HG03342 (cell line): Measurements from ENCODE around the gene DOCK8.
"Not testable (repeated sequence)": the region's sequence is repeated elsewhere in the genome, so short reads cannot be mapped to it uniquely, and the experiment has no call there.

ENCODE experiments used
- ATAC-seq: cut with Tn5 transposase; IDR thresholded peaks from one replicate; pipeline ENCODE4 v1.9.1; 2021; ENCODE audit warnings: mild to moderate bottlenecking, moderate library complexity; ENCODE audit not compliant: unreplicated experiment

DOCK8 gene

GRCh38 chr9:224582-225520 lies 10.2 kb downstream of the DOCK8 start:
- ATAC-seq, result no peak

DNA sequence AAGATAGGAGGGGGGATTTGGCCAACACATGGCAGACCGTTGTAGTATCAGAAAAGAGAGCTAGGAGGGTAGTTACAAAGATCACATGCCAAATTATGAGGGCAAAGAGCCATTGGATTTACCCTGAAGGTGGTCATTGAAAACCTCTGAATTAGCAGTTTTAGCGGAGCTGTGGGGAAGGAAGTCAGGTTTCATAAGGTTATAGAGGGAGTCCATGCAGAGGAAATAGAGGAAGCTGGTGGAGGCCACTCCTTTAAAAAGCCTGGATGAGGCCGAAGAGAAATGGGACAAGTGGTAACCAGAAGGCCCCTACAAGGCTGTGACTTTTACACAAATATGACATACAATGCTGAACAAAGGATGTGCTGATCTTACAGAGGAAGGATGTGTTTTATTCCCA lies 13.2 kb downstream of the DOCK8 start:
- ATAC-seq, result no peak

DNA sequence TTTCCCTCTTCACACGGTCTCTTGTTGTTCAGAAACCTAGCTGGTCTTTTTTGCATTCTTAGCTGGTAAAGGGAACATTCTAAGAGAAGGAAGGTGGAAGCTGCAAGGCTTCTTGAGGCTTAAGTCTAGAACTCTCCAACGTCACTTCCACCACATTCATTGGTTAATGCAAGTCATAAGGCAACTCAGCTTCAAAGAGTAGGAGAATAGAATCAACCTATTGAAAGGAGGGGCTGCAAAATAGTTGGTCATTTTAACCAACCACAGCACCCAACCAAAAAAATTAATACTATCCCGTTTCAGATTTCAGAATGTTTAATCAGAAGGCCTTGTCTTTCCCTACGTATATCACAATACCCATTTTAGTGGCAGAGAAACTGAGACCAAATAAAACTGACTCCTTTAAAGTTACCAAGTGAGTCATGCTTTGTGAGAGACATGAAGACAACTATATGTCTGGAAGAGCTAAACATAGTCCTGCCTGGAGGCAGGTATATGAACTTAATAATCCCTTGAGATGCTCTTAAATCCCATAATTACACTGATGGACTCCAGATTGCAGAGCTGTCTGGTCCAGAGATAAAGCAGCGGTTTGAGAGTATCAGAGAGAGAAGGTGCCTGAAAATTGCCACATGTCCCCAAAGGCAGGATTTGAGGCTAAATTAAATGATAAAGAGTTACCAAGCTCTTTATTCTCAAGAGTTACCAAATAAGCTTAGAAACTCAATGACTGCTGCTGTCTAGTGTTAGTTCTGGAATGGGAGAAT lies 14.4 kb downstream of the DOCK8 start:
- ATAC-seq, result no peak

DNA sequence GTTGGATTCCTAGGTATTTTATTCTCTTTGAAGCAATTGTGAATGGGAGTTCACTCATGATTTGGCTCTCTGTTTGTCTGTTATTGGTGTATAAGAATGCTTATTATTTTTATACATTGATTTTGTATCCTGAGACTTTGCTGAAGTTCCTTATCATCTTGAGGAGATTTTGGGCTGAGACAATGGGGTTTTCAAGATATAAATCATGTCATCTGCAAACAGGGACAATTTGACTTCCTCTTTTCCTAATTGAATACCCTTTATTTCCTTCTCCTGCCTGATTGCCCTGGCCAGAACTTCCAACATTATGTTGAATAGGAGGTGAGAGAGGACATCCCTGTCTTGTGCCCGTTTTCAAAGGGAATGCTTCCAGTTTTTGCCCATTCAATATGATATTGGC lies 17.0 kb downstream of the DOCK8 start:
- not testable (repeated sequence) for ATAC-seq

GRCh38 chr9:233708-234107 lies 19.0 kb downstream of the DOCK8 start:
- ATAC-seq, result not testable (repeated sequence)

GRCh38 chr9:237141-237857 lies 22.6 kb downstream of the DOCK8 start:
- no peak for ATAC-seq

GRCh38 chr9:237858-238345 lies 23.2 kb downstream of the DOCK8 start:
- ATAC-seq, result no peak

DNA sequence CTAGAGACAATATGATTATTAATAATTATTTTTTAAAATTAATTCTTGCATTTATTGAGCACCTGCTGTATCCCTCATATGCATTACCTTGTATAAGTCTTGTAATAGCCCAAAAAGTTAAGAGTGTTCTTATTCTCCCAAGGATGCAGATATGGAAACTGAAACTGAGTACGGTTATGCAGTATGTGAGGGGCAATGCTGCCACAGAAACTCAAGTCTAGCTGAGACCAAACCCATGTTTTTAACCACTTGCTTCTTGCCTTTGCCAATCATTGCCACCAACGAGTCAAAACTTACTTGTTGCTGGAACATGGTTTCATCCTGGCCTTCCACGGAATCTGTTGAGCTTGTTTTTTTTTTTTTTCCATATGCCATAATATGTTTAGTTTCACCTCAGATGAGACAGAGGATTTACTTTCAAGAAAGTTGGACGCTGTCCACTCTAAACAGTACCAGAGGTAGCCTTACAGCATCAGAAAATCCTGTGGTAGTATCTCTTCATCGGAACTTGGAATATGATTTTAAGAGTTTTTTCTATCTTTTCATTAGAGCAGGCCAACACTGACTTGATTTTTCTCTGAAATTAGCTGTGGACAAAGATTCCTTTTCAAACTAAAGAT lies 27.9 kb downstream of the DOCK8 start:
- ATAC-seq, result no peak

DNA sequence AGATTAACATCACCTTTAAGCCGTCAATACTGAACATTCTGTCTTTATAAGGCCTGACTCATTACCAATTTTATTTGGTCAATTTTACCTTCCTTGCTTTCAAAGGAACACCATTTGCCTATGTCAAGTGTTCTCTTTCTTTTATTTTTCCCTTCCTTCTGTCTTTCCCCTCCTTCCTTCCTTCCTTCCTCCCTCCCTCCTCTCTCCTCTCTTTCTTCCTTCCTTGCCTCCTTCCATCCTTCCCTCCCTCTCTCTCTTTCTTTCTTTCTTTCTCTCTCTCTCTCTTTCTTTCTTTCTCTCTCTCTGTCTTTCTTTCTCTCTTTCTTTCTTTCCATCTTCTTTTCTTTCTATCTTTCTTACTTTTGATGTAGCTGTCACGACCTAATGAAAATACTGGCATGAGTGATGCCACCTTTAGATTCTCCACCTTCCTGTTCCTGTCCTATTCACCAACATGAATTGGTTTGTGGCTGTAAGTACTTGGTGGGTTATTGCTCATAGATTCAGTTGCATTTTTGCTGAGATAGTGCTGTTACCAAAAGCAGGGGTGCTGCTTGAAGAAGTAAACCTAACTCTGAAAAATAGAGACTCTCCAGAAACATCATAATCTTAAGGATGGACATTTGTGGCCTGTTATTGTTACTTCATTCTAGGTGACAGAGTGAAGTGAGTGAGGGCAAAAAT lies 33.8 kb downstream of the DOCK8 start:
- ATAC-seq, result no peak

GRCh38 chr9:249025-249424 lies 34.4 kb downstream of the DOCK8 start:
- ATAC-seq, result no peak

- no peak for ATAC-seq
Observed at GRCh38 chr9:250039-250438, 35.4 kb downstream of the DOCK8 start.

- ATAC-seq, result no peak
Observed at GRCh38 chr9:250625-251024, 36.0 kb downstream of the DOCK8 start.

- no peak for ATAC-seq
Observed at GRCh38 chr9:251398-251797, 36.7 kb downstream of the DOCK8 start.

GRCh38 chr9:253539-253938 lies 38.9 kb downstream of the DOCK8 start:
- no peak for ATAC-seq

DNA sequence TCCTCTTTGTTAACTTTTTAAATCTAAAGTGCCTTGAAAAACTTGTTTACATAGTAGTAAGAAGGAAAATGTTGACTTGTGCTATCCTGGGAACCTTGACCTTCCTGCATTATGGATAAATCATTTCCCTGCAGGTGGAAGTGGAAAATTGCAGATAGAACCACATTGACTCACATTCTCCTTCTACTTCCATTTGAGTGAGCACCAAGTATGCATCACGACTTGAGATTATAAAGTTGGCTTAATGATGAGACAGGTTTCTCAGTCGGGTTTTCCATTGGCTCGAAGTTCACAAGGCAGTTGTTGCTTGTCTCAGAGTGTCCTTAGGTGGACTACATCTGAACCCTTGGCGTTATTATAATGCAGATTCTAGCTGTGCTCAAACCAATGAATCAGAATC lies 39.9 kb downstream of the DOCK8 start:
- ATAC-seq, result no peak

DNA sequence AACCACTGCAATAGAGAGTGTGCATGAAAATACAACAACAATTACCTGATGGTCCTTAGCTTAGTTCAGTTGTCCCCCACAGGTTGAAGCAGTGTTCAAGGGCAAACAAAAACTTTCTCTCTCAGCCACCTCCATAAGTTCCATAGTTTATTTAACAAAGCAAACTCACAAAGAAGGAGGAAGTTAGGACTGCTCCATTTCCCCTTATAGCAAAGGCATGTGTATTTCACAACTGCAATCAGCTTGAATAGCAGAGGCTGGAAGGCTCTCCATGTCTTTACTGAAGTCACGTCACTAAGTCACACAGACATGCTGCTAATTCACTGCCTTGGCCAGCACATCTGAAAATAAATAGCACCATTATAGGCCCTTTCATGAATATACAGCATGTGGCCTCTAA lies 43.3 kb downstream of the DOCK8 start:
- ATAC-seq, result no peak

DNA sequence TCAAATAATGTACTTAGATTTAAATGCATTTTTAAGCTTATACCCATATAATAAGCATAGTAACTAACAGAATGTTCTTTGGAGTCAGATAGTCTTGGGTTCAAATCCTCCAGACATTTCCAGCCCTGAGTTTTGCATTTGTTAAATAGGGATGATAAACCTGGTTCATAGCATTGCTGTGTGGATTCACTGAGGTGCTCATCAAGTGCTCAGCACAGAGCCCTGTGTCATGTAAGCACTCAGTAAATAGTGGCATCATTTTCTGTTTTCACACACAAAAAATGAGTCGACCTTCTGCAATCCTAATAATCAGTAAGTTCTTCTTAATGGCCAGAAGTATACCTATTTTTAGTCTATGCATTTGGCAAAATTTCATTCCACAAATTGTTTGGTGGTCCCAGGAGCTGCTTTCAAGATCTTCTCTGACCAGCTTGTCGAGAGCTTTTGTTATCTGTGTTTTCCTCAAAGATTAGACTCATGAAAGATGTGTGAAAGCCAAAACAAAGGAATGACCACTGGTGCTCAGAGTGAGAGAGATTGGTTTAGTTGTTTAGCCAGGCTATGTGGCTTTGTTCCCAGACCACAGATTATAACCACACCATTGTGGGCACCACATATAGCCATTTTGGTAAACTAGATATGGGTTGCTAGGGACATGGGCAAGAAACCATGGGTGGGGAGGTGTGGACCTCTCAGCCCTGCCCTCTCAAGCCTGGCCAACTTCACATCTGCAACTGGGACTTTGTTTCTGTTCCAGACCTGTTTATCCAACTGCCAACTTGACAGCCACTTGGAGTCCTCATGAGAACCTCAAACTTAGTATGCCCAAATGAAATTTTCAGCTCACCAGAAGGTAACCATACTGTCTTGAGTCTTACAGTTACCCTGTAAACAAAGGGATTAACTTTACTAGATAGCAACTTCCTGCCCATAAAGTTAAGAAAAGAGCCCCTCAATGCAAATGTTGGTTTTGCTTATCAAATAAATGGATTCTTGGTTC lies 45.0 kb downstream of the DOCK8 start:
- ATAC-seq, result no peak

- no peak for ATAC-seq
Observed at GRCh38 chr9:264231-264630, 49.6 kb downstream of the DOCK8 start.
